Uterus (tissue), 4 donors: ENCODE results near the gene COL23A1. TPM values are rescaled to one million over a fixed set of nuclear protein-coding genes. Genes with fewer than 3 reads are reported as not detected.

Source experiments
- DNase-seq, 2 donors: peaks; one replicate each; pipeline ENCODE4 v3.0.0-alpha.2; 2019 to 2020
- H3K27ac ChIP-seq, 2 donors: fragments of 200-600 bp; sonication (generic); 1 replicate in 1 of 2; 2 replicates in 1 of 2; pipeline ENCODE4 v1.5.1; 2016 to 2018
- H3K27me3 ChIP-seq, 2 donors: fragments of 200-600 bp; sonication (generic); one replicate each; pipeline ENCODE4 v1.5.1; 2018 to 2019; ENCODE audit warnings: control low read depth in 1 of 2
- H3K36me3 ChIP-seq, 2 donors: fragments of 200-600 bp; sonication (generic); one replicate each; pipeline ENCODE4 v1.5.1; 2019; ENCODE audit warnings: control low read depth in 1 of 2
- H3K4me1 ChIP-seq, 2 donors: fragments of 200-600 bp; sonication (generic); one replicate each; pipeline ENCODE4 v1.5.1; 2018 to 2019; ENCODE audit warnings: control low read depth in 1 of 2
- H3K4me3 ChIP-seq, 2 donors: fragments of 200-600 bp; sonication (generic); 1 replicate in 1 of 2; 2 replicates in 1 of 2; pipeline ENCODE4 v1.5.1; 2018 to 2019; ENCODE audit warnings: mild to moderate bottlenecking in 1 of 2
- H3K9me3 ChIP-seq, 2 donors: fragments of 200-600 bp; sonication (generic); one replicate each; pipeline ENCODE4 v1.5.1; 2019; ENCODE audit warnings: control low read depth in 1 of 2
- POLR2A ChIP-seq, 2 donors: fragments of 450-650 bp; IDR thresholded peaks; one replicate each; pipeline ENCODE4 v1.6.1; 2016; ENCODE audit warnings: antibody characterized with exemption in 2 of 2, mild to moderate bottlenecking in 1 of 2, moderate library complexity in 1 of 2
- intact Hi-C: fragments of 100-400 bp; cut with DNase I; formaldehyde crosslinking; loops from one replicate; pipeline ENCODE4 v1.15.1; 2023; ENCODE audit warnings: low total_unique reads
- total RNA-seq, 4 donors: library from RNA; depleted of rRNA in 3 of 4; stranded (reverse); fragments of >200 nt in 3 of 4; gene quantifications; one replicate each; pipeline versions ENCODE4 v1.1.0 to v1.2.4, GENCODE V29; 2014 to 2023
- TF ChIP-seq, protein P1 (sequence below), 4 experiments: fragments of 200-600 bp in 2 of 4; fragments of 450-650 bp in 2 of 4; sonication (generic) in 2 of 4; IDR thresholded peaks; one replicate each; pipeline ENCODE4 v1.5.1; 2016 to 2019; ENCODE audit warnings: antibody characterized with exemption in 4 of 4, mild to moderate bottlenecking in 2 of 4, moderate library complexity in 1 of 4
- donor health status: DM: yes; HTN: yes; CAD: no.

The COL23A1 gene
- total RNA-seq, 4 donors from 2014 or later: 0.85 to 7.6 (median 2.0) TPM; not detected in 1

GRCh38 chr5:178548746-178549145 lies 41.4 kb downstream of the COL23A1 start:
- TF ChIP-seq, protein P1, sequence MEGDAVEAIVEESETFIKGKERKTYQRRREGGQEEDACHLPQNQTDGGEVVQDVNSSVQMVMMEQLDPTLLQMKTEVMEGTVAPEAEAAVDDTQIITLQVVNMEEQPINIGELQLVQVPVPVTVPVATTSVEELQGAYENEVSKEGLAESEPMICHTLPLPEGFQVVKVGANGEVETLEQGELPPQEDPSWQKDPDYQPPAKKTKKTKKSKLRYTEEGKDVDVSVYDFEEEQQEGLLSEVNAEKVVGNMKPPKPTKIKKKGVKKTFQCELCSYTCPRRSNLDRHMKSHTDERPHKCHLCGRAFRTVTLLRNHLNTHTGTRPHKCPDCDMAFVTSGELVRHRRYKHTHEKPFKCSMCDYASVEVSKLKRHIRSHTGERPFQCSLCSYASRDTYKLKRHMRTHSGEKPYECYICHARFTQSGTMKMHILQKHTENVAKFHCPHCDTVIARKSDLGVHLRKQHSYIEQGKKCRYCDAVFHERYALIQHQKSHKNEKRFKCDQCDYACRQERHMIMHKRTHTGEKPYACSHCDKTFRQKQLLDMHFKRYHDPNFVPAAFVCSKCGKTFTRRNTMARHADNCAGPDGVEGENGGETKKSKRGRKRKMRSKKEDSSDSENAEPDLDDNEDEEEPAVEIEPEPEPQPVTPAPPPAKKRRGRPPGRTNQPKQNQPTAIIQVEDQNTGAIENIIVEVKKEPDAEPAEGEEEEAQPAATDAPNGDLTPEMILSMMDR (IDR thresholded peaks at IDR 0.05): no peak
- no peak for TF ChIP-seq POLR2A (IDR thresholded peaks at IDR 0.05)
- H3K4me3 ChIP-seq: no peak overlapping the region
- intact Hi-C loops: no loop called here
- H3K36me3 ChIP-seq: no peaks in the 10 kb centered on the region
- H3K9me3 ChIP-seq: no peaks in the 10 kb centered on the region
- no peak overlapping the region for H3K27ac ChIP-seq
- H3K27me3 ChIP-seq: no peaks in the 10 kb centered on the region
- no peak for DNase-seq
- no peaks in the 10 kb centered on the region for H3K4me1 ChIP-seq

DNA sequence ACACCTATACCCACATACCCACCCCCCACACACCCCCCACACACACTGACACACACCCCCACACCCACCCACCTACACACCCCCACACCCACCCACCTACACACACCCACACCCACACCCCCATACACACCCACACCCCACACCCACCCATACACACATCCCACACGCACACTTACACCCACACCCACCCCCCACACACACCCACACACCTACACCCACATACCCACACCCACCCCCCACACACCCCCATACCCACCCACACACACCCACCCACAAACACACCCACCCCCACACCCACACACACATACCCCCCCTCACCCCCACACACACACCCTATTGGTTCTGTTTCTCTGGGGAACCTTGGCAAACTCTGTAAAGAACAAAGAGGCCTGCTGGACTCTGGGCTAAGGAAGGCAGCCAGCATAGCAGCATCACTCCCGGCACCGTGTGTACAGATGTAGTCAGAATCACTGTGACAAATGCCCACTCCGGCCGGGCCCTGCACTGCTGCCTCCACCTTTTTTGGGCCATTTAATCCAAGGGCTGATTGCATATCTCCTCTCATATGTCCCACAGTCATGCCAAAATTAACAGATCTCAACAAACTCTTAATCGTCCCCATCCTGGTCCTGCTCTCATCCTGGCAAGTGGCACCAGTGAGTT lies 42.3 kb downstream of the COL23A1 start:
- DNase-seq: no peak
- Histone ChIP-seq H3K27ac (no peak overlapping the region), H3K4me1 (no peaks in the 10 kb centered on the region), H3K36me3 (no peaks in the 10 kb centered on the region), H3K9me3 (no peaks in the 10 kb centered on the region), H3K4me3 (no peak overlapping the region), H3K27me3 (no peaks in the 10 kb centered on the region)
- TF ChIP-seq, protein P1 (IDR thresholded peaks at IDR 0.05): no peak
- TF ChIP-seq POLR2A (IDR thresholded peaks at IDR 0.05): no peak
- intact Hi-C loops: no loop called here

- TF ChIP-seq, protein P1 (IDR thresholded peaks at IDR 0.05): no peak
- no peak for TF ChIP-seq POLR2A (IDR thresholded peaks at IDR 0.05)
- H3K27ac ChIP-seq: no peak overlapping the region
Observed at GRCh38 chr5:178547052-178547666, 43.0 kb downstream of the COL23A1 start.

GRCh38 chr5:178546675-178547033 lies 43.5 kb downstream of the COL23A1 start:
- H3K27ac ChIP-seq: no peak overlapping the region
- intact Hi-C loops: no loop called here
- no peak overlapping the region for H3K4me3 ChIP-seq
- DNase-seq: no peak
- no peaks in the 10 kb centered on the region for H3K27me3 ChIP-seq
- H3K9me3 ChIP-seq: no peaks in the 10 kb centered on the region
- H3K4me1 ChIP-seq: no peaks in the 10 kb centered on the region
- no peaks in the 10 kb centered on the region for H3K36me3 ChIP-seq
- TF ChIP-seq POLR2A (IDR thresholded peaks at IDR 0.05): no peak
- TF ChIP-seq, protein P1 (IDR thresholded peaks at IDR 0.05): no peak

More at GRCh38 chr5:178547052-178547666, 43.0 kb downstream of the COL23A1 start:
- H3K36me3 ChIP-seq: no peaks in the 10 kb centered on the region
- H3K4me3 ChIP-seq: no peak overlapping the region
- H3K9me3 ChIP-seq: no peaks in the 10 kb centered on the region
- H3K27me3 ChIP-seq: no peaks in the 10 kb centered on the region
- intact Hi-C loops: no loop called here
- DNase-seq: no peak
- no peaks in the 10 kb centered on the region for H3K4me1 ChIP-seq

- H3K4me3 ChIP-seq: no peak overlapping the region
- no peaks in the 10 kb centered on the region for H3K4me1 ChIP-seq
- DNase-seq: no peak
Observed at GRCh38 chr5:178545941-178546674, 44.1 kb downstream of the COL23A1 start.

More at GRCh38 chr5:178545941-178546674, 44.1 kb downstream of the COL23A1 start:
- no peak overlapping the region for H3K27ac ChIP-seq
- H3K36me3 ChIP-seq: no peaks in the 10 kb centered on the region
- no peaks in the 10 kb centered on the region for H3K9me3 ChIP-seq
- no peaks in the 10 kb centered on the region for H3K27me3 ChIP-seq
- TF ChIP-seq, protein P1 (IDR thresholded peaks at IDR 0.05): no peak
- no peak for TF ChIP-seq POLR2A (IDR thresholded peaks at IDR 0.05)
- intact Hi-C loops: no loop called here
